ENCODE measurements around the gene ANKRD17. TPM values are rescaled to one million over a fixed set of nuclear protein-coding genes. Genes with fewer than 3 reads are reported as not detected.
"Not testable (repeated sequence)": the region's sequence is repeated elsewhere in the genome, so short reads cannot be mapped to it uniquely, and the experiment has no call there.

The ANKRD17 gene
- total RNA-seq, 2 donors from 2014 or later: 44.9 to 50.5 TPM

DNA sequence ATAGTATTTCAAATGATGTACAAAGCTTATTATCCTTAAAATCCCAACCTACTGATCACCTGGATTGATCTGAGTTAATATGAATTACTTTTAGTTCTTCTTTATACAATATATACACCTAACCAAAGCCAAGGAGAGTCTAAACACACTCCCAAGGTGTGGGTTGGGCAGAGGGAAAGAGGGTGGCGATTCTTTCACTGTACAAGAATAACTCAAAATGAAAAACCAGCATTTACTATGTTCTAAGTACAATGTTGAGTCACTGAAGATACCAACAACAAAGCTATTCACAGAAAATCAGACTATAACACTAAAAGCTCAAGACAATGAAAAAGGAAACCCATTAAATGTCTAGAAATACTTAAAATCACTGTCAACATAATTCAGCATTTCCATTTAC is 46.6 kb downstream of the ANKRD17 start:
- intact Hi-C loops (cut with DNase I): no loop called here
- no peak for DNase-seq (ENCODE audit: low spot score)

DNA sequence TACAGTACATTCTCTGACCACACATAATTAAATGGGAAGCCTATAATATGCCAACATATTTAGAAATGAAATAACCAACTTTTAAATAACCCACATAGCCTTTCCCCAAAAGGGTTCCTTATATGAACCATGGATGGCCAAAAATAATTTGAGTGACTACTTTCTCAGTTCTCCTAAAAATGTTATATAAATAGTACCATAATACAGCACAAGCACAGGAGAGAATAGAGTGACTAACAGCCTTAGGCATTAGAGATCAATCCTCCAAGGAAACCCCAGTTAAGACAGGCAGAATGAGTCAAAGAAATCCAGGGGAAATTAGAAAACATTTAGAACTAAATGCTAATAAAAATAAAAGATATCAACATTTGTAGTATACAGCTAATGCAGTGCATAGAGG is 50.2 kb downstream of the ANKRD17 start:
- DNase-seq (ENCODE audit: low spot score): no peak
- intact Hi-C loops (cut with DNase I): no loop called here

DNA sequence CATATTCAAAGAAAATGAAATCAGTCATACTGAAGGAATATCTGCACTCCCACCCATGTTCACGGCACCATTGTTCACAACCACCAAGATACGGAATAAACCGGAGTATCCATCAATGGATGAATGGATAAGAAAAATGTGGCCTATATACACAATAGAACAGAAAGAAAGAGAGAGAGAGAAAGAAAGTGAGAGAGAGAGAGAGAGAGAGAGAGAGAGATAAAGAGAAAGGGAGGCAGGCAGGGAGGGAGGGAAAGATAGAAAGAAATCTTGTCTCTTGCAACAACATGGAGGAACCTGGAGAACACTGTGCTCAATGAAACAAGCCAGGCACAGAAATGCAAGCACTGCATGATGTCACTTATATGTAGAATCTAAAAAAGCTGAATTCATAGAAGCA is 52.4 kb downstream of the ANKRD17 start:
- DNase-seq (ENCODE audit: low spot score): no peak
- intact Hi-C loops (cut with DNase I): no loop called here

DNA sequence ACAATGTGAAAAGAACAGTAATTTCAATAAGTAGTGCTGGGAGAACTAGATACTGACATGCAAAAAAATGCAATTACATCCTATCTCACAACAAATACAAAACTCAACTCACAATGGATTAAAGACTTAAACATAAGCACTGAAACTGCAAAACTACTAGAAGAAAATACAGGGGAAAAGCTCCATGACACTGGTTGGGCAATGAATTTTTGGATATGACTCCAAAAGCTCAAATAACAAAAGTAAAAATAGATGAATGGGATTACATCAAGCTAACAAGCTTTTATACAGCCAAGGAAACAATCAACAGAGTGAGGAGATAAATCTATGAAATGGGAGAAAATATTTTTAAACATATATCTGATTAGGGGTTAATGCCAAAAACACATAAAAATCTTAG is 53.1 kb downstream of the ANKRD17 start:
- DNase-seq (ENCODE audit: low spot score): no peak
- intact Hi-C loops (cut with DNase I): no loop called here

DNA sequence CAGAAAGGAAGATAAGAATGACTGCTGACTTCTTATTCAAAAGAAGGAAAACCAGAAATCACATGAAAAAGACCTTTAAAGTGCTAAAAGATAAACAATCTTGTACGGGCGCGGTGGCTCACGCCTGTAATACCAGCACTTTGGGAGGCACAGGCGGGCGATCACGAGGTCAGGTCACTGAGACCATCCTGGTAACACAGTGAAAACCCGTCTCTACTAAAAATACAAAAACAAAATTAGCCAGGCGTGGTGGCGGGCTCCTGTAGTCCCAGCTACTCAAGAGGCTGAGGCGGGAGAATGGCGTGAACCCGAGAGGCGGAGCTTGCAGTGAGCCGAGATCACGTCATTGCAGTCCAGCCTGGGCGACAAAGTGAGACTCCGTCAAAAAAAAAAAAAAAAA is 54.6 kb downstream of the ANKRD17 start:
- DNase-seq (ENCODE audit: low spot score); intact Hi-C loops (cut with DNase I): not testable (repeated sequence)

DNA sequence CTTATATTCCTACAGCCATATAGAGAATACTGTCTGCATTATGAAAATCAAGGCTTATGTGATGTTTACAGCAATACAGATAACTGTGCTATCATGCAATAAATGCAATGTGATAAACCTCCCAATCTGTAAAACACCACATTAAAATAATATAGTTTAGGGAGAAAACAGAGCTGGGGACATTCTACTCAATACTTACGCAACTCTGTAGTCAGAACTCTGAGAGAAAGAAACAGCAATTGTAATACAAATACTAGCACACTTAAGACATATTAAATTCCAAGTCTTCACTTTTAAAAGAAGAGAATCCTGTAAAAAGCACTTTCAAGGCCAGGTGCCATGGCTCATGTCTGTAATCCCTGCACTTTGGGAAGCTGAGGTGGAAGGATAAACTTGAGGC is 61.4 kb downstream of the ANKRD17 start:
- DNase-seq (ENCODE audit: low spot score): no peak
- intact Hi-C loops (cut with DNase I): no loop called here

DNA sequence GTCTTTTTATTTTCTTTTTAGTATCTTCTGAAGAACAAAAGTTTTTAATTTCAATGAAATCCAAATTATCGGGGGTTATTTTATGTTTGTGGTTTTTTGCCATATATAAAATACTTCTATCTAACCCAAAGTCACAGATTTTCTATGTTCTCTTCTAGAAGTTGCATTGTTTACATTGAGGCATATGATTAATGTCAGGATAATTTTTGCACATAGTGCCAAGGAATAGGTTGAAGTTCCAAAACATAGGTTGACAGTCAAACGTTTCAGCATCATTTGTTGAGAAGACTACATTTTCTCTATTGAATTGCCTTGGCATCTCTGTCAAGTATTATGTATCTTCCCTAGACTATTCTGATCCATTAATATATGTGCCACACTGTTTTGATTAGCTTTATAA is 64.5 kb downstream of the ANKRD17 start:
- no peak for DNase-seq (ENCODE audit: low spot score)
- intact Hi-C loops (cut with DNase I): no loop called here

DNA sequence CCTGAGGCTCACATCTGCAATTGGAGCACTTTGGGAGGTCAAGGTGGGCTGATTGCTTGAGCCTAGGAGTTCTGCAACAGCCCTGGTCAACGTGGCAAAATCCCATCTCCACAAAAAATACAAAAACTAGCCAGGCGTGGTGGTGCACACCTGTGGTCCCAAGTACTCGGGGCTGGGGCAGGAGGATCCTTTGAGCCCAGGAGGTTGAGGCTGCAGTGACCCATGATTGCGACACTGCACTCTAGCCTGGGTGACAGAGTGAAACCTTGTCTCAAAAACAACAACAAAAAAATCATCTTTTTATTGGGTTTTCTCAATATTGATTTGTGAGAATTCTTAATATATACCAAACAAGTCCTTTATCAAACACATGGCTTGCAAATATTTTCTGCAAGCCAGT is 64.9 kb downstream of the ANKRD17 start:
- DNase-seq (ENCODE audit: low spot score): no peak
- intact Hi-C loops (cut with DNase I): no loop called here

DNA sequence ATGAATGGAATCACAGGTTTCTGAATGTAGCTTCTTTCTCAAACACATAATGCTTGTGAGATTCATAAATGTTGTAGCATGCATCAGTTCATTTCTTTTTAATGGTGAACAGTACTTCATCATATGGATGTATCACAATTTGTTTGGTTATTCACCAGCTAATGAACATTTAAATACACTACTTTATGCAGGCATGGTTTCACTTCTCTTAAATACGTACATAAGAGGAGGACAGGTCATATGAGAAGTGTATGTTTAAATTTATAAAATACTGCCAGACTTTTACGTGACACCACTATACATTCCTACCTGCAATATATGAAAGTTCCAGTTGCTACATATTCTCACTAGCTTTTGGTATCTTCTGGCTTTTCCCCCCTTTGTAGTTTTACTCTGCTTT is 65.4 kb downstream of the ANKRD17 start:
- intact Hi-C loops (cut with DNase I): no loop called here
- no peak for DNase-seq (ENCODE audit: low spot score)

DNA sequence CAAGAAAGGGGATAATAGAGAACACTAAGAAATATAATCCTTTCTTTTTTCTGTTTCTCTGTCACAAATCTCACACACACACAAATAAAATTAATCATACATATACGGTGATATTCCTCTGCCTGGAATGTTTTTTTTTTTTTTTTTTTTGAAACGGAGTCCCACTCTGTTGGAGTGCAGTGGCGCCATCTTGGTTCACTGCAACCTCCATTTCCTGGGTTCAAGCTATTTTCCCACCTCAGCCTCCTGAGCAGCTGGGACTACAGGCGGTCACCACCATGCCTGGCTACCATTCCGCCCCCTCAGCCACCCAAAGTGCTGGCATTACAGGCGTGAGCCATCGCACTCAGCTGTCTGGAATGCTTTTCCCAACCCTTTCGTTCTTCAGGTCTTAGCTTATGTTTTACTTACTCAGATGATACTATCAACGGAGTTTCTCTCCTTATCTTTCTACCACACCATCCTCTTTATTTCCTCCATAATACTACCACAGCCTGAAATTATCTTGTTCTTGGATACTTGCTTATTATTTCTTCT is 69.3 kb downstream of the ANKRD17 start:
- DNase-seq (ENCODE audit: low spot score): no peak
- intact Hi-C loops (cut with DNase I): no loop called here

DNA sequence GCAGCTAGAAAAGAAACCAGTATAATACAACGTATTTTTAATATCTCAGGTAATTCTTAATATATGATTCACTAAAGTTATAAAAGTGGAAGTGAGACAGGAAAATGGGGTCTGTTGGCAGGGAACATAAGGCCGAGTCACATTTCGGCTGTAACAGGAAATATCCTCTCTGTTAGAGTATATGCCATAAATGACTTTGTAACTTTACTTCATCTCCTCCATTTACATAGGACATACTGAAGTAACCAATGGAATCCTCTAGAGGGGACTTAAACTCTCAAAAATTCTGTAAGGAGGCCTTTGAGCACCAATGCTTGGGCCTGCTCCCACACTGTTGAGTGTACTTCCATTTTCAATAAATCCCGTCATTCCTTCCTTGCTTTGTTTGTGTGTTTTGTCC is 71.3 kb downstream of the ANKRD17 start:
- intact Hi-C loops (cut with DNase I): no loop called here

DNA sequence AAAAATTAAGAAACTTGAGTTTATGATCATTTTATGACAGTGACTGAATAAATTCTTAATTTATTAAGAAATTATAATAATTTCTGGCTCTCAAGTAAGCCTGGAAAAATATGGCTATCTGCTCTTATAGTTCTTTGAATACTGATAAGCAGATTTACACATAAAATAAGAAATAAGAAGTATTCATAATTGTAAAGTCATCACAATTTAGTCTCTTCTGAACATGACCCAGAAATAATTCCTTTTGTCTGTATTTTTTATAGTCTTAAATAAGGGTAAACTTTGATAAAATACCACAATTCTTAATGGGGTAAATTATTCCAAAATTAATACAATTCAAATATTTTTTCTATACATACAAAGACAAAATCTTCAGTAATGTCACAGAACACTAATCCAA is 72.7 kb downstream of the ANKRD17 start:
- no peak for DNase-seq (ENCODE audit: low spot score)
- intact Hi-C loops (cut with DNase I): no loop called here

More for the DNA sequence above, 71.3 kb downstream of the ANKRD17 start:
- DNase-seq (ENCODE audit: low spot score): no peak

DNA sequence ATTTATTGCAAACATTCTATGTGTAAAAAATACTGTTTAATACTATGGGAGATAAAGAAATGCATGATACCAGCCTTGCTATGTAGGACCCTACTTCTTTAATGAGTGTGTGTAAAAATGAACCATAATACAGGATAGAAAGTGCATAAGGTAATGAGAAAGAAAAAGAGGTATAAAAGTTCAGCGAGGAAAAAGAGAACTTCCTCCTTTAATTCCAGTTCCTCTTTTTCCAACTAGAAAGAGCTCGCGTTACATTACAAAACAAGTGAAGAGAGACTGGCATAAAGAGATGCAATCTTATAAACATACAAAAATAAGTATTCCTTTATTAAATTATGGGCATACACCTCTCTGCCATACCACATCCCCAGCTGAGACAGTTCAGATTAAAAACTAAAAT is 77.4 kb downstream of the ANKRD17 start:
- intact Hi-C loops (cut with DNase I): no loop called here
- DNase-seq (ENCODE audit: low spot score): no peak

DNA sequence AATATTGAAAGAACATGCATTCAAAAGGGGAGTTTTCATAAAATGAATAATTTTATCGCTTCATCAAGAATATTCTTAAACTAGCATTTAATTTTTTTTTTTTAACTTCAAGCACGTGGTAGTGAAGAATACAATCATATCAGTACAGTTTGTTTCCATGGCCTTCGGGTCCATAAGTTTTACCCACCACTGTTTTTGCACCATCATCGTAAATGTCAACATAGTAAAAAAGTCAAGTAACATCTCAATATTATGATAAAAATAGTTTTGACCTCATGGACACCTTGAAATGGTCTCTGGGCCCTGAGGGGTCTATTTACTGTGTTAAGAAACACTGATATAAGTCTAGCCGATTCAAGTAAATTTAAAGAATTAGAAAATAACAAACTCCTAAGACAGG is 80.2 kb downstream of the ANKRD17 start:
- no peak for DNase-seq (ENCODE audit: low spot score)
- intact Hi-C loops (cut with DNase I): no loop called here

DNA sequence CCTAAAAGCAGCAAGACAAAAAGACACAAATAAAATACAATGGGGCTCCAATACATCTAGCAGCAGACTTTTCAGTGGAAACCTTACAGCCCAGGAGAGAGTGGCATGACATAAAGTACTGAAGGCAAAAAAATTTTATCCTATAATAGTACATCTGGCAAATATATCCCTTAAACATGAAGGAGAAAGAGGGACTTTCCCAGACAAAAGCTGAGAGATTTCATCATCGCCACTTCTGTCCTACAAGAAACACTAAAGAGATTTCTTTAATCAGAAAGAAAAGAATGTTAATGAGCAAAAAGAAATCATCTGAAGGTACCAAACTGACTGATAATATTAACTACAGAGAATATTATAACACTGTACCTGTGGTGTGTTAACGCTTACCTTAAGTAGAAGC is 86.4 kb downstream of the ANKRD17 start:
- DNase-seq (ENCODE audit: low spot score): no peak
- intact Hi-C loops (cut with DNase I): no loop called here

DNA sequence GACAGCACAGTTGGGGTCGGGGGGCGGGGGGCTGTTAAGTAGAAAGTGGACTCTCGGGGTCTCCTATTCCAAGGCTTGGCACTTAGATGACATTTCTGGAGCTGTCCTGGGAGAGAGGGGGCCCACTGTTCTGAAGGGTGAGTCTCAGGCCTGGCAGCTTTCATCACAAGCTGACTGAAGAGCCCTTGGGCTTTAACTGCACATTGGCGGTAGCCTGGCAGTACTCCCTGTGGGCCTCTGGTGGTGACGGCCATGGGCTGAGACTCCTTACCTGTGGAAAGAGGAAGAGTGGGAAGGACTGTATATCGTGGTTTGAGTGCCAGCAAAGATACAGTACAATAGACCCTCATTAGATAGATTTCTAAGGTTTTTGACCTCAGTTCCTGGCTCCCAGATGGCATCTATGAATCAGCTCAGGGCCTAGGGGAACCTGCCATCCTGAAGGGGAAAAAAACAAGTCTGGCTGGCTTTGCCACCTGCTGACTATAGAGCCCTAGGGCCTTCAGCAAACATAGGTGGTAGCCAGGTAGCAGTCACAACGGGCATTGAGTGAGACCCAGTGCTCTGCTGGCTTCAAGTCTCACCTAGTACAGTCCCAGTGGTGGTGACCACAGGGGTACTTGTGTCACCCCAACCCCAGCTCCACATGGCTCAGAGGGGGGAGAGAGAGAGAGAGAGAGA is 87.9 kb downstream of the ANKRD17 start:
- DNase-seq (ENCODE audit: low spot score): no peak
- intact Hi-C loops (cut with DNase I): no loop called here

DNA sequence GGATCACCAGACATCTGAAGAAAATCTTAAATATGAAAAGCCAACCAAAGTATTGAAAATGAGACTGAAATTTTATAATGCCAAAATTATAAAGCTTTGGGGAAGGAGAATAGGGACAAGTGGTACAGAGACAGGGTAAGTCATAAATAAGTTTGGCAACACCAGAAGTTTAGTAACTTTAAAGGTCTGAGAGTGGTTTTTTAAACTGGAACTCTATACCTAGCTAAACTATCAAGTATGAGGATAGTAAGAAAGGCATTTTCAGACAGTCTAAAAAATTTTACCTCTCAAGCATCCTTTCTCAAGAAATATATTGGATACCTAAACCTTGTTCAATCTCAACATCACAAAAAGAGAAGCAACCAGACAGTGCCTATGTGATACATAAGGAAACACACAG is 92.4 kb downstream of the ANKRD17 start:
- DNase-seq (ENCODE audit: low spot score): no peak
- intact Hi-C loops (cut with DNase I): no loop called here

DNA sequence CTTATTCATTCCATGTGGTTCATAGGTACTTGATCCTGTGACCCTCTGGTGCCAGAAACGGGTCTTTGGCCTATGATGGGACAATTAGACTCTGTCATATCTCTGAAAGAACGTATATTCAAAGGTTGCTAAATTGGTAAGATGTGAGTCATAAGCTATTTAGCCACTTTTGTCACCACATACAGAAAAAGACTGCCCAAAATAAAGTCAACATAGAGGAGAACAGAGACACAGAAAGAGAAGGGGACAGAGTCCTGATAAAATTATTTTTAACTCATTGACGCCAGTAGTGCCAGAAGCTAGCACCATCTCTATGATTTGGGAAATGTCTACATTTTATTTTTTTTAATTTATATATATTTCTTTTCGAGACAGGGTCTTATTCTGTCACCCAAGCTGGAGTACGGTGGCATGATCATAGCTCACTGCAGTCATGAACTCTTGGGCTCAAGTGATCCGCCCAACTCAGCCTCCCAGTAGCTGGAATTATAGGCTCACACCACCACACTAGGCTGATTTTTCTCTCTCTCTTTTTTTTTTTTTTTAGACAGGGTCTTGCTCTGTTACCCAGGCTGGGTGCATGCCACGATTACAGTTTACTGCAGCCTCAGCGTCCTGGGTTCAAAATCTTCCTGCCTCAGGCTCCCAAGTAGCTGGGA is 96.9 kb downstream of the ANKRD17 start:
- no peak for DNase-seq (ENCODE audit: low spot score)
- intact Hi-C loops (cut with DNase I): no loop called here

DNA sequence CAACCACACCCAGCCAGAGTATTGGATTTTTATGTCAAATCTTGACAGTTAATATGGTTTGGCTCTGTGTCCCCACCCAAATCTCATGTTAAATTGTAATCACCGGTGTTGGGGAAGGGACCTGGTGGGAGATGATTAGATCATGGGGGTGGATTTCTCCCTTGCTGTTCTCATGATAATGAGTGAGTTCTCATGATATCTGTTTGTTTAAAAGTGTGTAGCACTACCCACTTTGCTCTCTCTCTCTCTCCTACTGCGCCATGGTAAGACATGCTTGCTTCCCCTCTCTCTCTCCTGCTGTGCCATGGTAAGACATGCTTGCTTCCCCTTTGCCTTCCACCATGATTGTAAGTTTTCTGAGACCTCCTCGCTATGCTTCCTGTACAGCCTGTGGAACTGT is 102.2 kb downstream of the ANKRD17 start:
- DNase-seq (ENCODE audit: low spot score): no peak
- intact Hi-C loops (cut with DNase I): loop anchor here in 1 of 2 donors (5.0 kb wide), 1 partner anchor 161 kb away; no protein-coding TSS in a partner anchor

DNA sequence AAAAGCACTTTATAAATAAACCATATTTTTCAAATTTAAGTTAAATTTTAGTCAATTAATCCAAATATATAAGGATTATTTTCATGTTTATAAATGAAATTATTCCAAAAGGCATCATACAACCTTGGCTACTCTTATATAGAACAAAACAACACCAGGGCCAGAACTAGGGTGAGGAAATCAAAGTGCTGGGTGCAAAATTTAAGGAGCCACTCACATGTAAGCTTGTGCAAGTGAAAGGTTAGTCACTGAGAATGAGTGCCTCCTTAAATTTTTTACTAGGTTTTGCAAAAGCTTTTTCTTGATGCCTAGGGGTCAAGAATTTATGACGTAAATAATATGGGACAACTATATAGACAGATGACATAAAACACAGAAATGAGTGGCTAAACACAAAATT is 105.7 kb downstream of the ANKRD17 start:
- intact Hi-C loops (cut with DNase I): no loop called here
- no peak for DNase-seq (ENCODE audit: low spot score)

DNA sequence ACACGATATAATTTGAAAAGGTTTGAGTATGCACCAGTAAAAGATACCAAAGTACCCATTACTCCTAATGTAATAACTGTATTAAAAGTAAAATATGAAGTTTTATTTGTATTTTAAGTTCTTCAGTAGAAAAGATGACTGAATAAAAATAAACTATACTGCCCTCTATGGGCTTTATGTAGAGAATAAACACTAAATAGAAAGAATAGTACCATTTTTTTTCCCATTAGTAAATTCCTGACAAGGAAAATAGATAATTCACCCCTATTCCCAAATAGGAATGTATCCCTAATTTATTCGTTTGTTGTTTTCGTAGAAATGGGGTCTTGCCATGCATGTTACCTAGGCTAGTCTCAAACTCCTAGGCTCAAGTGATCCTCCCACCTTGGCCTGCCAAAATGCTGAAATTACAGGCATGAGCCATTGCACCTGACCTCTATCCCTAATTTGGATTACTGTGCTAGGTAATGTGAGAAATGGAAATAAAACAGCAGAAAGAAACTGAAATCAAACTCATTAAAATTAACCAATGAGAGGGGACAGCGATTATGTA is 115.5 kb downstream of the ANKRD17 start:
- intact Hi-C loops (cut with DNase I): loop anchor here in 1 of 2 donors (10.0 kb wide), 1 partner anchor 112 kb away; the partner anchor contains the start of gene ANKRD17
- no peak for DNase-seq (ENCODE audit: low spot score)

Measured in posterior vena cava (tissue), 2 donors.